Activated B cell treated with CpG ODN at 0.5 μM for 24 hours (primary cell): Measurements from ENCODE around the gene RCOR3. TPM values are rescaled to one million over a fixed set of nuclear protein-coding genes. Genes with fewer than 3 reads are reported as not detected.

Experiments used
- ATAC-seq: fragments of 200-7000 bp; cut with Tn5 transposase; one replicate; pipeline ENCODE4 v1.10.0; 2021; ENCODE audit warnings: low read depth, mild to moderate bottlenecking, moderate library complexity
- CTCF ChIA-PET: fragments of 350-600 bp; sonication (Branson Sonifier 250); formaldehyde crosslinking; loops from one replicate; lab custom pipeline; 2021; ENCODE audit warnings: antibody characterized with exemption; lab: Charles Lee
- POLR2A ChIA-PET: fragments of 350-600 bp; sonication (Branson Sonifier 250); formaldehyde crosslinking; loops from one replicate; lab custom pipeline; 2021; ENCODE audit warnings: antibody characterized with exemption; lab: Charles Lee
- DNase-seq: peaks from one replicate; pipeline ENCODE4 v3.0.0; 2022
- H3K27ac Mint-ChIP-seq: one replicate; pipeline ENCODE4 v1.8.0; 2020; ENCODE audit warnings: mixed read lengths
- H3K27me3 Mint-ChIP-seq: one replicate; pipeline ENCODE4 v1.8.0; 2021; ENCODE audit warnings: mixed read lengths
- H3K36me3 Mint-ChIP-seq: one replicate; pipeline ENCODE4 v1.8.0; 2021; ENCODE audit warnings: low read depth, mixed read lengths
- H3K4me1 Mint-ChIP-seq: one replicate; pipeline ENCODE4 v1.8.0; 2021; ENCODE audit warnings: mixed read lengths
- H3K4me3 Mint-ChIP-seq: one replicate; pipeline ENCODE4 v1.8.0; 2020; ENCODE audit warnings: mild to moderate bottlenecking, mixed read lengths
- H3K9me3 Mint-ChIP-seq: one replicate; pipeline ENCODE4 v1.8.0; 2020; ENCODE audit warnings: mixed read lengths
- intact Hi-C: fragments of 100-400 bp; cut with micrococcal nuclease; formaldehyde crosslinking; loops from one replicate; pipeline ENCODE4 v1.15.1; 2024
- total RNA-seq: library from RNA; stranded (reverse); gene quantifications from 2 replicates; pipeline ENCODE4 v1.2.3, GENCODE V29; 2022
- TF ChIP-seq, protein P1 (sequence below): fragments of 200-600 bp; IDR thresholded peaks from one replicate; pipeline ENCODE4 v1.8.0; 2022; ENCODE audit warnings: antibody characterized with exemption, mild to moderate bottlenecking

The RCOR3 gene
- total RNA-seq, 1 donor from 2014 or later = 72.3 TPM

GRCh38 chr1:211328866-211329475 is 69.8 kb downstream of the RCOR3 start:
- peak overlapping the region; percentile 94 for H3K4me3 Mint-ChIP-seq
- H3K27me3 Mint-ChIP-seq = no peaks in the 10 kb centered on the region
- intact Hi-C loops = loop anchor here (5.0 kb wide), 3 partner anchors 53 to 1547 kb away; partner anchors contain the start of gene C1orf74
- DNase-seq (no peak), ATAC-seq (no peak)
- no peaks in the 10 kb centered on the region for H3K9me3 Mint-ChIP-seq
- TF ChIP-seq, protein P1, sequence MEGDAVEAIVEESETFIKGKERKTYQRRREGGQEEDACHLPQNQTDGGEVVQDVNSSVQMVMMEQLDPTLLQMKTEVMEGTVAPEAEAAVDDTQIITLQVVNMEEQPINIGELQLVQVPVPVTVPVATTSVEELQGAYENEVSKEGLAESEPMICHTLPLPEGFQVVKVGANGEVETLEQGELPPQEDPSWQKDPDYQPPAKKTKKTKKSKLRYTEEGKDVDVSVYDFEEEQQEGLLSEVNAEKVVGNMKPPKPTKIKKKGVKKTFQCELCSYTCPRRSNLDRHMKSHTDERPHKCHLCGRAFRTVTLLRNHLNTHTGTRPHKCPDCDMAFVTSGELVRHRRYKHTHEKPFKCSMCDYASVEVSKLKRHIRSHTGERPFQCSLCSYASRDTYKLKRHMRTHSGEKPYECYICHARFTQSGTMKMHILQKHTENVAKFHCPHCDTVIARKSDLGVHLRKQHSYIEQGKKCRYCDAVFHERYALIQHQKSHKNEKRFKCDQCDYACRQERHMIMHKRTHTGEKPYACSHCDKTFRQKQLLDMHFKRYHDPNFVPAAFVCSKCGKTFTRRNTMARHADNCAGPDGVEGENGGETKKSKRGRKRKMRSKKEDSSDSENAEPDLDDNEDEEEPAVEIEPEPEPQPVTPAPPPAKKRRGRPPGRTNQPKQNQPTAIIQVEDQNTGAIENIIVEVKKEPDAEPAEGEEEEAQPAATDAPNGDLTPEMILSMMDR = no peak
- CTCF ChIA-PET = interaction anchor here (0.8 to 1.5 kb wide), 4 partner anchors 12 to 185 kb away, joined by 3 to 4 read pairs (median 3); no protein-coding TSS in a partner anchor
- peaks cover 85% of the 10 kb centered on the region for H3K4me1 Mint-ChIP-seq
- H3K36me3 Mint-ChIP-seq = peaks cover 17% of the 10 kb centered on the region
- POLR2A ChIA-PET = interaction anchor here (0.6 to 4.8 kb wide), 10 partner anchors 9 to 1463 kb away, joined by 3 to 68 read pairs (median 3); partner anchors contain the start of genes NSL1 and TATDN3
- H3K27ac Mint-ChIP-seq = peak overlapping the region; percentile 95

GRCh38 chr1:211329764-211330201 is 70.6 kb downstream of the RCOR3 start:
- DNase-seq = no peak
- Mint-ChIP-seq H3K36me3 (peaks cover 17% of the 10 kb centered on the region), H3K27ac (peak overlapping the region; percentile 95), H3K27me3 (no peaks in the 10 kb centered on the region), H3K9me3 (no peaks in the 10 kb centered on the region), H3K4me3 (peak overlapping the region; percentile 94), H3K4me1 (peaks cover 90% of the 10 kb centered on the region)
- peak; percentile 47 for ATAC-seq
- intact Hi-C loops = loop anchor here (5.0 kb wide), 3 partner anchors 53 to 1547 kb away; partner anchors contain the start of gene C1orf74
- TF ChIP-seq, protein P1 = no peak
- ChIA-PET POLR2A (interaction anchor here (0.6 to 4.8 kb wide), 4 partner anchors 8 to 1462 kb away, joined by 3 to 68 read pairs (median 25); partner anchors contain the start of genes NSL1 and TATDN3), CTCF (interaction anchor here (0.9 to 1.5 kb wide), 2 partner anchors 11 to 148 kb away, joined by 3 to 4 read pairs; no protein-coding TSS in a partner anchor)

- H3K36me3 Mint-ChIP-seq = peaks cover 17% of the 10 kb centered on the region
- no peaks in the 10 kb centered on the region for H3K27me3 Mint-ChIP-seq
- TF ChIP-seq, protein P1 = no peak
- no peaks in the 10 kb centered on the region for H3K9me3 Mint-ChIP-seq
- ChIA-PET CTCF (interaction anchor here (0.6 to 0.9 kb wide), 2 partner anchors 51 to 148 kb away, joined by 3 read pairs; no protein-coding TSS in a partner anchor), POLR2A (interaction anchor here (0.9 to 4.8 kb wide), 3 partner anchors 7 to 1461 kb away, joined by 3 to 68 read pairs (median 47); partner anchors contain the start of genes NSL1 and TATDN3)
- peak overlapping the region; percentile 95 for H3K27ac Mint-ChIP-seq
- no peak for DNase-seq
- no peak for ATAC-seq
- H3K4me3 Mint-ChIP-seq = peak overlapping the region; percentile 94
- peaks cover 91% of the 10 kb centered on the region for H3K4me1 Mint-ChIP-seq
- intact Hi-C loops = no loop called here
Observed at GRCh38 chr1:211330282-211330936, 71.2 kb downstream of the RCOR3 start.

- Mint-ChIP-seq H3K36me3 (peaks cover 17% of the 10 kb centered on the region), H3K4me3 (peak overlapping the region; percentile 94), H3K27ac (peak overlapping the region; percentile 95), H3K4me1 (peaks cover 91% of the 10 kb centered on the region), H3K27me3 (no peaks in the 10 kb centered on the region), H3K9me3 (no peaks in the 10 kb centered on the region)
- intact Hi-C loops = no loop called here
- ChIA-PET CTCF (interaction anchor here (0.6 kb wide), 1 partner anchor 50 kb away, joined by 3 read pairs; no protein-coding TSS in a partner anchor), POLR2A (no interaction called here)
- TF ChIP-seq, protein P1 = no peak
- DNase-seq (no peak), ATAC-seq (no peak)
Observed at GRCh38 chr1:211331011-211331709, 72.0 kb downstream of the RCOR3 start.
